Activated CD4-positive, alpha-beta T cell treated with anti-CD3 and anti-CD28 coated beads, Interleukin-2, Interleukin-6, amounts not matched to agents 100 ng/mL and 50 ng/mL, durations not matched to agents 16 hours and 8 hours (primary cell): Measurements from ENCODE around the gene ATP5IF1.

Experiments used
- DNase-seq: peaks from one replicate; pipeline ENCODE4 v3.0.0-alpha.2; 2020

Gene ATP5IF1

GRCh38 chr1:28235755-28236655 is at the start of gene ATP5IF1:
Gene ATP5IF1 (plus strand): TSS chr1:28236124. CDS start chr1:28236184, 60 bp downstream.
- DNase-seq, result peak; percentile 98

DNA sequence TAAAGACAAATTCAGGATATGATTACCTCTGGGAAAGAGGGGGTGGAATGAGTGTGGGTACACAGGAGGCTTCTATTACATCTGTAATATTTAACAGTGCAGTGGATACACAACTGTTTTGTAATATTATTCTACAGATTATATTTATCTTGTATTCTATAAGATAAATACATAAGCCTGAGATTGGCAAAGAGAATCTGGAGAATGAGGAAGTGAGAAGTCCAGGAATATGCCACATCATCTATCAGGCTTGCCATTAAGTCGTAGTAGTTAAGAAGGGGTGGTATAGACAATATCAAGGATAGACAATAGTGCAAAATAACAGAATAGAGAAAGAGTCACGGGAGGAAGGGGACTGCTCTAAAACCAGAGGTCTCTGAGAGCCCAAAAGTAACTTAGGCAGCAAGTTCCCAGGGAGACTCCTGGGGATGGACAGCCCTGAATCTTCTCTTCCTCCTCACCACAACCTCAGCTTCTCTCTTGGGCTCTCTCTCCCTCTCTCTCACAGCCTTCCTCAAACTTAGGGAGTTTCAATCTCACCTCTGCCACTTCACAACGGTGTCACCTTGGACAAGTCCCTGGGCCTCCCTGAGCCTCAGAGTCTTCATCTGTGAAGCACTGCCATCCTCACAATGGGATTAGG is 45.5 kb upstream of the ATP5IF1 start:
- no peak for DNase-seq

GRCh38 chr1:28190996-28191645 is 44.8 kb upstream of the ATP5IF1 start:
- DNase-seq, result no peak

GRCh38 chr1:28193701-28194161 is 42.2 kb upstream of the ATP5IF1 start:
- no peak for DNase-seq

- no peak for DNase-seq
Measured at GRCh38 chr1:28194326-28195035, 41.4 kb upstream of the ATP5IF1 start.

DNA sequence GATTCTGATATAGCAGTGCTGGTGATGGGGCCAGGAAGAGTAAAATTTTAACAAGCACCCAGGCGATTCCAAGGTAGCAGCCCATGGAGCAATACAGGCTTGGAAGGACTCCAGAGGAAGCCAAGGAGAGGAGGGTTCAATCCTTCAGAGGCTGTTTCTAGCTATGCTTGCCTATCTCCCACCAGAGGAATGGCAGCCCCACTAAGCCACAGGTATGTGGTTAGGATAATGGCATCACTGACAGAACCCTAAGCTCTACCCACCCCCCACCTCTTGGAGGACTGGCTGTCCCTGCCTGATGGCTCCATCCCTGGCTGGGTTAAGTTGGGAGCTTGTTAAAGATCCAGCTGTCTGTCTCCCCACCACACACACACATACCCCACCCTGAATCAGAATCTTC is 40.1 kb upstream of the ATP5IF1 start:
- DNase-seq, result no peak

DNA sequence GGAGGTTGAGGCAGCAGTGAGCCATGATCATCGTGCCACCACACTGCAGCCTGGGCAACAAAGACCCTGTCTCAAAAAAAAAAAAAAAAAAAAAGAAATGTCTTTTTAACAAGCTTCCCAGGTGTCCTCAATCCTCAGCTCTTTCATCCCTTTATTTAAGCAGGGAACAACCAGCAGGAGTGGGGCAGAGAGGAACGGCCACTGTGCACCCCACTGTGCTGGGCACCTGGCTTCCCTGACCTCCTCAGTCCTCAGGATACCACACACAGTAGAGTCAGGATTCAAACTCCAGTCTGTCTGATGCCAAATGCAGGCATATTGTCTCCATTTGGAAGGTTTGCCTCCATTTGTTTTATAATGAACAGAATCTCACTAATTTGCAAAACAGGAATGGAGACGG is 39.6 kb upstream of the ATP5IF1 start:
- no peak for DNase-seq

- DNase-seq, result no peak
Measured at GRCh38 chr1:28197682-28198415, 38.1 kb upstream of the ATP5IF1 start.

- DNase-seq, result peak; percentile 93
Measured at GRCh38 chr1:28199328-28200233, 36.3 kb upstream of the ATP5IF1 start.

DNA sequence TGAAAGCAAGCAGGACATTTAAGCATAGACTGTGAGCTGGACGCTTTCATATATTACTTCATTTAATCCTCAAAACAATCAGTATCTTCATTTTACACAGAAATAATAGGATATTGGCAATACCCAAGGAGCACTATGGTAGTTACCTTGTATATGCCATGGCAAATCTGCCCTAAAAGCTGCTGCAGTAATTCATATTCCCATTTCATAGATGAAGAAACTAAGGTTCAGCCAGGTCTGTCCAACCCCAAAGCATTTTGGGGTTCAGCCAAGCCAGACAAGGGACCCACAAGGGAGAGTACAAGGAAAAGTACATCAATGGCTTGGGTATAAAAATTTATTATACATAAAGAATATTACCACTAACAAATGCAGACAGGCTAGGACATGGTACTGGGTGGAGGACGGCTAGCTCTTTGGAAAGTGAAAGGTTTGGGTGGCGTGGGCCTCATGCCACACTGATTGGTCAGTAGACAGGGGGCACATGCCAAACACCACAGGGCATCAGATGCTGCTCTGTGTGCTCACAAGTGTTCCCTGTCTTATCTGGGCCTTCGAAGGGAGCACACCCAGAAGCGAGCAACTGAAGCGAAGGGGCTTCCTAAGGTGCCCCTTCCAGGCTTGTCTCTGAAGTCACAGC is 35.6 kb upstream of the ATP5IF1 start:
- DNase-seq, result peak; percentile 7

GRCh38 chr1:28205243-28205642 is 30.7 kb upstream of the ATP5IF1 start:
- no peak for DNase-seq

DNA sequence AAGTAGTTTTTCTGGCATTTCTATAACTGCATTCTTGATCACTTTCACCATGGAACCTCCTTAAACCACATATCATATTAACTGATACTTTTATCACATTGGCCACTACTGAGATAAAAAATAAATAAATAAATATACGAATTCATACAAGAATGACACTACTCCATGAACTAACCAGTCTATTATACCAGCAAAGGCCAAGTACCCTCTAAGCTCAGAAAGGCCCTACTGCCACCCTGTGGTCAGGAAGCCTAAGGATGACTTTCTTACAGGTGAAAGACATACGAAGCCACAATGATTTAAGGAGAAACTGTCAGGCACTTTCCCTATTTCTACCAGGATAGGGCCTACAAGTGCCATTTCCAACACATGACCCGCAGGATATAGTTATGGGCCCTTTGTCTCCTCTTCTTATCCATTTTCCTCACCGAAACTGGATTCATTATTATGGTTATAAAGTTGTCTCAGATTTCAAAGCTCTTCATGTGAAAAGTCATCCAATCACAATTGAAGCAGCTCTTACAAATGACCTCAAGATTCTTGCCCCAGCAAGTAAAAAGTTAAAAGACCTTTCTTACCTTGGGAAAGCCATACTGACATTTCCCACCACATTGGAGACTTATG is 27.0 kb upstream of the ATP5IF1 start:
- DNase-seq, result peak; percentile 69

- no peak for DNase-seq
Measured at GRCh38 chr1:28209700-28210099, 26.2 kb upstream of the ATP5IF1 start.

DNA sequence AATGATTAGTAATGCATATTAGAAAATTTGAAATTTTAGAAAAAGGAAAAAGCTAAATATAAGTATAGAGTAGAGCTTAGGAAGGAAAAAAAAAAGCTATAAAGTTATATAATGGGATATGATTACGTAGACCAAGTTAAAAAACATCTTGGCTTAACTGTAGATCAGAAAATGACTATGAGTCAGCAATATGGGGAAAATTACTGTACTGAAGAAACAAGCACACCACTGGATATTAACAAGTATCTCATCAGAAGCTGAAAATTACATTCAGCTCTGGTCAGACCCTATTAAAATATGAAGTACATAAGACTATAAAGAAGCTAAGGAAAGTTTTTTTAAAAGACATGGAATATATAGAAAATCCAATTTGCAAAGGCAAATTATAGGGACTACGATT is 22.6 kb upstream of the ATP5IF1 start:
- DNase-seq, result no peak

DNA sequence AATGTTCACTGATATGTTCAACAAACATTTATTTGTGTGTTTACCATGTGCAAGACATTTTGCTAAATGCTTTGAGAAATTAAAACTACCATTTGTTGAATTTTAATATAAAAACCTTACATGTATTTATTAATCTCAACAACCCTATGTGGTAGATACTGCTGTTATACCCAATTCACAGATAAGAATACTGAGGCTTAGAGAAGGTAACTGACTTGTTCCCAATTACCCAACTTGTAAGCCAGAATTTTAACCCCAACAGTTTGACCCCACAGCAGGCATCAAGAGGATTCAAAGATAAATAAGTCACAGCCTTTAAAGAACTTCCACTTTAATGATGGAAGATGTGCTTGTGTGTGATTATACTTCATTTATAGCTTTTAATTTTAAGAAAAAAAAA is 6.8 kb upstream of the ATP5IF1 start:
- no peak for DNase-seq

- no peak for DNase-seq
Measured at GRCh38 chr1:28229996-28230395, 5.9 kb upstream of the ATP5IF1 start.

GRCh38 chr1:28232558-28233263 is 3.2 kb upstream of the ATP5IF1 start, which contains the start of gene DNAJC8:
Gene DNAJC8 (minus strand): TSS chr1:28233029. CDS start chr1:28232998, 31 bp downstream.
- peak; percentile 95 for DNase-seq

DNA sequence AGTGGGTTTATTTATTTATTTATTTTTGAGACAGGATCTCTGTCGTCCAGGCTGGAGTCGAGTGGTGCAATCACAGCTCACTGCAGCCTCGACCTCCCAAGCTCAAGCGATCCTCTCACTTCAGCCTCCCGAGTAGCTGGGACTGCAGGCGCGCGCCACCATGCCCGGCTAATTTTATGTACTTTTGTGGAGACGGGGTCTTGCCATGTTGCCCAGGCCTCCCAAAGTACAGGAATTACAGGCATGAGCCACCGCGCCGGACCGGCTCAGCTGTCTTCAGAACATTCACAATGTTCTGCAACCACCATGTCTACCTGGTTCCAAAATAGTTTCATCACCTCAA is 2.7 kb upstream of the ATP5IF1 start:
- DNase-seq, result no peak

- DNase-seq, result no peak
Measured at GRCh38 chr1:28236656-28237322, 865 bp downstream of the ATP5IF1 start.
